ENCODE measurements around the gene COMT. TPM values are rescaled to one million over a fixed set of nuclear protein-coding genes. Genes with fewer than 3 reads are reported as not detected.

COMT gene
- total RNA-seq, 2 experiments from 2014 or later = 92.6 to 95.3 TPM

DNA sequence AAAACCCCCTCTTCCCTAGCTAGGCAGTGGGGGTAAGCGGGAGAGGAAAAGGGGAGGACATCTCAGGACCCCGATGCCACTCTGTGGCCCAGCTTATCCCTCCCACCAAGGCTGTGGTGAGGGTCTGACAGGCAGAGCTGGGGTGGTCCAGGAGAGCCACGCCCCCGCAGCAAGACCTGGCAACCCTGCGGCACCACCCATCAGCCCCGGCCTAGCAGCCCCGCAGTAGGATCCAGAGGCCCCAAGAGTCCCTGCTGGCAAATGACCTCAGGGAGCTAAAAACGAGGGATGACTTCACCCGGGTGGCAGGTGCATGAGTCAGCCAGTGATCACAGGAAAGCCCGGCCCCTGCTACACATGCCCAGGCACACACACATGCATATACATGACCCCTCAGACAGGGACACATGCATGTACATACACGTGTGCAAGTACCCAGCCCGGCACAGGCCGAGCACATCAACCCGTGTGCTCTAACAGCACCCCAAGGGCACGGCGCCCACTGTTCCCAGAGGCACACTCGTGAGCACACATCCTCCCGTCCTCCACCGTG is 42.7 kb downstream of the COMT start:
- Mint-ChIP-seq H3K9me3 (ENCODE audit: low read depth) (no peaks in the 10 kb centered on the region), H3K27ac (no peak overlapping the region), H3K4me3 (no peak overlapping the region), H3K27me3 (no peaks in the 10 kb centered on the region), H3K4me1 (no peaks in the 10 kb centered on the region), H3K36me3 (no peaks in the 10 kb centered on the region)
- CTCF ChIA-PET = interaction anchor here (0.7 to 3.4 kb wide), 6 partner anchors 12 to 254 kb away, joined by 3 to 10 read pairs (median 4); no protein-coding TSS in a partner anchor
- no peak for DNase-seq
- ATAC-seq = no peak

DNA sequence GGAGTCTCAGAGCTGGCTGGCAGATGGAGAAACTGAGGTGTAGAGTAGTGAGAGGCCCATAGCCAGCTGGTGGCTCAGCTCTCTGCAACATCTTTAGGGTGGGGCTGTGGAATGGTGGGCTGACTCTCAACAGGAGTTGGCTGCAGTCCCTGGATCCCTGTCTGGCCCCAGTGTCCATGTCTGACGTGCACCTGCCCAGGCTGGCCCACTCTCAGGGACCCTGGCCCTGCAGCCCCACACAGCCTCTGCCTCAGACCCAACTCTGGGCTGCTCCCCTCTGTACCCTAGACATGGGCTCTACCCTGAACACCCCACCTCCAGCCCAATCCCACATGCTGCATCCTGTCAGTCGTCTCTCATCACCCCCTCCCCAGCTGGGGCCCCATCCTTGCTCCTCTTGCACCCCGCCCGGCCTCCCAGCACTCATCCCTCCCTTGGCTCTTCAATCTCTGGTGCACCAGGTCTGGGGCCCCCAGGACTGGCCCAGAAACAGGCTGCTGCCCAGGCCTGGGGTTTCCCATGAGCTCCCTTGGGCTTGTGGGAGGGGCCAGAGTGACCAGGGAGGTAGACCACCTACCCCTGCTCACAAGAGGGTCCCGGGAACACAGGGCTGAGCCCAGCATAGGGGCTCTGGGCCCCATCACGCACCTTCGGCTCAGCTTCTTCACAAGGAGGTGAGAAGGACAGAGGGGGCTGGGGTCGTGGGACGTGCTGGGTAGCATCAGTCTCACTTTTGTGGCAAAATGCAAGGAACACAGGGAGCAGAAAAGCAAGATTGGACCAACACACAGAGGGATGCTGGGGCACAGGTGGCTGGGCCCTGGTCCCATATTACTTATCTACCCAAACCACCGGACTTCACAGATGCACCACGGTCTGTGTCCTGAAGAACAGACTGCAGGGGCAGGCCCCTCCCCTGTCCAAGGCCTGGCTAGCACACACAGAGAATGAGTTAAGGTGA is 43.6 kb downstream of the COMT start:
- Mint-ChIP-seq H3K27ac (no peak overlapping the region), H3K27me3 (no peaks in the 10 kb centered on the region), H3K4me1 (no peaks in the 10 kb centered on the region), H3K4me3 (no peak overlapping the region), H3K36me3 (no peaks in the 10 kb centered on the region), H3K9me3 (ENCODE audit: low read depth) (no peaks in the 10 kb centered on the region)
- ATAC-seq (no peak), DNase-seq (no peak)
- CTCF ChIA-PET = interaction anchor here (0.7 to 3.4 kb wide), 5 partner anchors 11 to 255 kb away, joined by 3 to 10 read pairs (median 4); no protein-coding TSS in a partner anchor

DNA sequence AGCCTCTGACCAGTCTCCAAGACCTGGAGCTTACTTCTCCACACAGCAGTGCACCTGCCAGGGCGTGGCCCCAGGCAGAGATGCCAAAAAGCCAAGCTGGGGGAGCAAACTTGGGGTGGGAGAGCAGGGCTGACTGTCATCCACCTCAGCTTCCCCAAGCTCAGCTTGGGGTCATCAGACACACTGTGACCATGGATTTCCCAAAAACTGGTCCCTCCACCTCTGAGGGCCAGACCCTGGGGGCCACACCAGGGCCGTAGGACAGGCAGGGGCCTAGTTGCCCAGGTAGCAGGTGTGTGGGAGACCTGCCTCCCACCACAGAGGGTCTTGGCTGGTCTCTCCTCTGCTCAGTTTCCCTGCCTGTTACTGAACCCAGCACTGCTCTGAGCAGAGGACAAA is 44.4 kb downstream of the COMT start:
- no peak for ATAC-seq
- H3K27me3 Mint-ChIP-seq = no peaks in the 10 kb centered on the region
- no peaks in the 10 kb centered on the region for H3K9me3 Mint-ChIP-seq (ENCODE audit: low read depth)
- DNase-seq = no peak
- H3K4me3 Mint-ChIP-seq = no peak overlapping the region
- no peaks in the 10 kb centered on the region for H3K36me3 Mint-ChIP-seq
- CTCF ChIA-PET = interaction anchor here (1.4 to 3.4 kb wide), 3 partner anchors 11 to 28 kb away, joined by 3 to 10 read pairs (median 7); no protein-coding TSS in a partner anchor
- H3K27ac Mint-ChIP-seq = no peak overlapping the region
- H3K4me1 Mint-ChIP-seq = no peaks in the 10 kb centered on the region

DNA sequence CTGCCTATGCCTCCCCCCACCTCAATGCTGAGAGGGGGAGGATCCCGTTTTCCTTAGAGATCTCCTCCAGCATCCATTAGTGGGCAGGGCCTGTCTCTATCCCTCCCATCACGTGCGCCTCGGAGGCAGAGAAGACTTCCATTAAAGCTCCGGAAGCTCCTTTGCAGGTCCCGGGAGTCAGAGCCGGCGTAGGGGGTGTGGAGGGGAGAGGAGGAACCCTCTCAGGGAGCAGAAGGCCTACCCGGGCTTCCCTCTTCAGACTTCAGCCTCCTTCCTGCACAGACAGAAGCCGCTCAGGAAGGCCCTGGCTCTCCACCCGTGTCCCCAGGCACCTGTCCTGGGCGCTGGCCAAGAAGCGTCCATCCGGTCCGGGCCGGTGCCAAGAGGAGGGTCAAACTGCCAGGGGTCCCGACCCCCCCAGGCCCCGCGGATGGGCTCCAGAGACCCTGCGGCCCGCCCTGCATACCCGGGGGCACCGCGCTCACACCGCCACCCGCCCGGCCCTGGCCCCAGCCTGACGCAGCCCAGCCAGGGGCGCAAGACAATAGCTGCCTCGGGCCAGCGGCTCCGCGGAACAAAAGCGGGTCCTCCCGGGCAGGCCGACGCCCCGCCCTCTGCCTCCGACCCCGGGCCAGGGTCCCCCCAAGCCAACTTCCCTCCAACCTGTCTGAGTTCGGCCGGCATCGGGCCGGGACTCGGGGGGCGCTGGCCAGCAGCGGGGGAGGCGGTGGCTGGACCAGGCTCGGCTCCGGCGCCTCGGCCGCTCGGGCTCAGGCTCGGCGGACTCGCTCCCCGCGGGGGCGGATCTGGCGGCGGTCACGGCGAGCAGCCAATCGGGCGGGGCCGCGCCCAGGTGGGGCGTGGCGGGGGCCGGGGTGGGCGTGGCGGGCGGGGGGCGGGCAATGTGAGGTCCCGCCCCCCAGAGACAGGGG is 45.1 kb downstream of the COMT start:
- DNase-seq = peak; percentile 75
- H3K36me3 Mint-ChIP-seq = no peaks in the 10 kb centered on the region
- no peaks in the 10 kb centered on the region for H3K27me3 Mint-ChIP-seq
- ATAC-seq = peak; percentile 95
- no peak overlapping the region for H3K27ac Mint-ChIP-seq
- CTCF ChIA-PET = interaction anchor here (1.4 kb wide), 1 partner anchor 12 kb away, joined by 3 read pairs; no protein-coding TSS in a partner anchor
- no peak overlapping the region for H3K4me3 Mint-ChIP-seq
- no peaks in the 10 kb centered on the region for H3K4me1 Mint-ChIP-seq
- H3K9me3 Mint-ChIP-seq (ENCODE audit: low read depth) = no peaks in the 10 kb centered on the region

DNA sequence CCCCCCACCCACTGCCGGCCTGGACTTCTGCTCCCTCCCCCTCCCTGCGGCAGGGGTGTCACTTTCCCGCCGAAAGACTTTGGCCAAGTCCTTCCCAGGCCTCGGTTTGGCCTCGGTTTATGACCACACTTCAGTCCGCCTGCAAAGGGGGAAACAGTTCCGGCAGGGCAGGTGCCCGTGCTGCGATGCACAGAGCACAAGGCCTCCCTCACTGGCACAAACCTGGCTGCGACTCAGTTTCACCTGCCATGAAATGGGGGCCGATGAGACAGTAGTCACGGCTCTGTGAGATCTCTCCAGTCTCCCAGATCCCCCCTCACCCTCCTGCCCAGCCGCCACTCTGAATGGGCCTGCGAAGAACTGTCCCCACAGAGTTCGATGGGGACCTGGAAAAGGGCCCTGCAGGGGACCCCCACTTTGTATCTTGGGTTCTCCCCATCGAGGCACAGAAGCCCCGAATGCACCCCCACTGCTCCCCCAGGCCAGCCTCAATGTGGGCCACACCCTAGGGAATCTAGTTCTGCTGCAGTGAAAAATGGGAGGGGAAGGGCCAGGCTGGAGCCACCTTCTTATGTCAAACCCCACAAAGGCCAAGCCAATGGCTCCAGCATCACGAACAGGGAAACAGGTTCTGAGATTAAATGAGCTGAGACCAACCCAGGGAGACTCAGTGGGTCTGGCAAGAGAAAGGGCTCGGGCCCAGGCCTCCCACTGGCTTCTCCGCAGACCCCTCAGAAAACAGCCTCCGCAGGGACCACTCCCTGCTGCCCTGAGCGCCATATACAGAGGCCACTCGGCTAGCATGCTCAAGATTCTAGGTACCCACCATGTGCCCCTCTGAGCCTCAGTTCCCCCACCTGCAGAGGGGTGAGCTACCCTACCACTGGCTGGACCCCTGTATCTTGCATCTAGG is 46.1 kb downstream of the COMT start:
- no peak for ATAC-seq
- CTCF ChIA-PET = no interaction called here
- H3K9me3 Mint-ChIP-seq (ENCODE audit: low read depth) = no peaks in the 10 kb centered on the region
- no peak overlapping the region for H3K4me3 Mint-ChIP-seq
- no peak for DNase-seq
- no peaks in the 10 kb centered on the region for H3K36me3 Mint-ChIP-seq
- H3K27ac Mint-ChIP-seq = no peak overlapping the region
- no peaks in the 10 kb centered on the region for H3K27me3 Mint-ChIP-seq
- no peaks in the 10 kb centered on the region for H3K4me1 Mint-ChIP-seq

DNA sequence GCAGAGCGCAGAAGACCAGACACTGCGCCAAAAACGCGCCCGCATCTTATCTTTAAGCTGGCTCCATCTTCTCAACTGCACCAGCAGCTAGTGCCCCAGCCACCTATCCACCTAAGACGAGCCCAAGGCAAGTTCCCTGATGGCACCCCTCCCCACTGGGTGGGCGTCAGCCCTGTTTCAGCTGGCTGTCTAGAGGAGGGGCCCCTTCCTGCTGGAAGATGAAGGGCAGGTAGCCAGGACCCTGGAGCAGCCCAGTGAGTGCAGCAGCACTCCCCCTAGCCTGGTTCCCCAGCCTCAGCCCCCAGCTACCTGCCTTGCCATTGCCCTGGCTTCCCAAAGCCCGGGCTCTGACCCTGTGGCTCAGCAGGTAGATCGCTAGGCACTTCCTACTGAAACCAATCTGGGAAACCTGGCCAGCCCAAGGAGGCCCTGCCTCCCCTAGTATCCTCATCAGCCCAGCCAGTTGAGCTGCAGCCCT is 46.8 kb downstream of the COMT start:
- Mint-ChIP-seq H3K9me3 (ENCODE audit: low read depth) (no peaks in the 10 kb centered on the region), H3K36me3 (no peaks in the 10 kb centered on the region), H3K27me3 (no peaks in the 10 kb centered on the region), H3K4me1 (no peaks in the 10 kb centered on the region), H3K27ac (no peak overlapping the region), H3K4me3 (no peak overlapping the region)
- CTCF ChIA-PET = interaction anchor here (0.9 kb wide), 1 partner anchor 35 kb away, joined by 4 read pairs; no protein-coding TSS in a partner anchor
- DNase-seq (no peak), ATAC-seq (no peak)

DNA sequence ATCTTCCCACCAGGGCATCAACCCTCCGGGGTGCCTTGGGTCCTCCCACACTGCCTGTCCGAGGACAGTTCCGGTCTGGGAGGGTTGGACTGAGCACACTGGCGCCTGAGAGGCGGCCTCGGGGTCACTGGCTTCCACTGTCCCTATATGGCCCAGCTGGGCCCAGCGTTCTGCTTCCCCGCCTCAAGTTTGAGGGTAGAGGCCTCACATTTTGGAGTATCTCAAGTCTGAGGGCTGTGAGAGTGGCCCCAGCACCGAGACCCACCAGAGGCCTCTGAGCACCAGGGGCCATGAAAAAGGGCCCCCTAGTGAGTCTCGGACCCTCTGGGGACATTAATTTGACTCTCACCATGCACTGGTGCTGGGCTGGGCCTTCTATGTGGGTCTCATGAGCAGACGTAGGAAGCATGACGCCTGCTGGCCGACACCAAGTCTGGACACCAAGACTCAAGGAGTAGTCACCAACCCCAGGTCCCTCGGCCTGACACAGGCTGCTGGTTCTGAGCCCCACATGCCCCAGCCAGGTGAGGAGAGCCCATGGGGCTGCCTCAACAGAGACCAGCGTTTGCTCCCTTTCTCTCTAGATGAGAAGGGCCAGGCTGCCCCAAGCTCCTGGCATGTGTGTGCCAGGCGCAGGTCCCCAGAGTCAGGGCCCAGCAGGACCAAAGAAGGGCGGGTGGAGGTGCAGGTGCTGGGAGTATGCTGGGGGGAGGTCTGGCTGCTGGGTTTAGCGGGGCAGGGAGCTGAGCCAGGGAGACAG is 47.6 kb downstream of the COMT start:
- no peaks in the 10 kb centered on the region for H3K4me1 Mint-ChIP-seq
- CTCF ChIA-PET = interaction anchor here (0.9 kb wide), 1 partner anchor 36 kb away, joined by 4 read pairs; no protein-coding TSS in a partner anchor
- H3K27ac Mint-ChIP-seq = no peak overlapping the region
- no peak for ATAC-seq
- no peaks in the 10 kb centered on the region for H3K36me3 Mint-ChIP-seq
- H3K4me3 Mint-ChIP-seq = no peak overlapping the region
- H3K9me3 Mint-ChIP-seq (ENCODE audit: low read depth) = no peaks in the 10 kb centered on the region
- no peaks in the 10 kb centered on the region for H3K27me3 Mint-ChIP-seq
- DNase-seq = no peak

DNA sequence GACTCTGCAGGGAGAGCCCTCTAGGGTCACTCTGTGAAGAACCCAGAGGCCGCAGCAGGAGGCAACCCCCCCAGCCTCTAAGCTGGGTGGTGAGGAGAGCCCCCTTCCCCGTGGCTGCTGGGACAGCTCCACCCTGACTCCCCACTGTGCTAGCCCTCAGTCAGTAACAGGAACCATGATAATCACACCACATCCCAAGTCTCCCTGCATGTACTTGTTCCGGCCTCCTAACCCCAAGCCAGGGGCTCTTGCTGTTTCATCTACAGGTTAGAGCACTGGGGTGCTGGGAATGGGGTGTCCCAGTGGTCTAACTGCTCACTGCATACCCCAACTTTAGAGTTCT is 48.1 kb downstream of the COMT start:
- DNase-seq (no peak), ATAC-seq (no peak)
- Mint-ChIP-seq H3K36me3 (no peaks in the 10 kb centered on the region), H3K27me3 (no peaks in the 10 kb centered on the region), H3K4me3 (no peak overlapping the region), H3K27ac (no peak overlapping the region), H3K9me3 (ENCODE audit: low read depth) (no peaks in the 10 kb centered on the region), H3K4me1 (no peaks in the 10 kb centered on the region)
- CTCF ChIA-PET = interaction anchor here (1.4 kb wide), 1 partner anchor 139 kb away, joined by 3 read pairs; no protein-coding TSS in a partner anchor

DNA sequence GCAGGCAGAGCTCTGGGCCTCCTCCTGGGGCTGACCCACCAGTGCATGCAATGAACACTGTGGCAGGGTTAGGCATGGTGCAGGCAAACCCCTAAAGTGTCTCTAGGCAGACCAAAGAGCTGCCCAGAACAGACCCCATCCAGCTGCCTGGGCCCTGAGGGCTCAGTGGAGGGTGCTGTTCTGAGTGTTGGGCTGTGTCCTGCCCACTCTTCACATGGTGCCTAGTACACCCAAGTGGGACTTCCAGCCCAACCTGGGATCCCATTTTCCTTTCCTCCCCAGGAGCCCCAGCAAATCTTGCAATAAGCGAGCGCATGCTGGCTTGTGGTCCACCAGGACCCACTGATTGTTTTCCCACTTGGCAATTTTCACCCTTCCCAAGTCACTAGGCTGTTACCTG is 48.6 kb downstream of the COMT start:
- H3K4me3 Mint-ChIP-seq = no peak overlapping the region
- ATAC-seq (no peak), DNase-seq (no peak)
- no peak overlapping the region for H3K27ac Mint-ChIP-seq
- H3K27me3 Mint-ChIP-seq = no peaks in the 10 kb centered on the region
- H3K36me3 Mint-ChIP-seq = no peaks in the 10 kb centered on the region
- H3K9me3 Mint-ChIP-seq (ENCODE audit: low read depth) = no peaks in the 10 kb centered on the region
- CTCF ChIA-PET = interaction anchor here (1.4 kb wide), 1 partner anchor 139 kb away, joined by 3 read pairs; no protein-coding TSS in a partner anchor
- no peaks in the 10 kb centered on the region for H3K4me1 Mint-ChIP-seq

DNA sequence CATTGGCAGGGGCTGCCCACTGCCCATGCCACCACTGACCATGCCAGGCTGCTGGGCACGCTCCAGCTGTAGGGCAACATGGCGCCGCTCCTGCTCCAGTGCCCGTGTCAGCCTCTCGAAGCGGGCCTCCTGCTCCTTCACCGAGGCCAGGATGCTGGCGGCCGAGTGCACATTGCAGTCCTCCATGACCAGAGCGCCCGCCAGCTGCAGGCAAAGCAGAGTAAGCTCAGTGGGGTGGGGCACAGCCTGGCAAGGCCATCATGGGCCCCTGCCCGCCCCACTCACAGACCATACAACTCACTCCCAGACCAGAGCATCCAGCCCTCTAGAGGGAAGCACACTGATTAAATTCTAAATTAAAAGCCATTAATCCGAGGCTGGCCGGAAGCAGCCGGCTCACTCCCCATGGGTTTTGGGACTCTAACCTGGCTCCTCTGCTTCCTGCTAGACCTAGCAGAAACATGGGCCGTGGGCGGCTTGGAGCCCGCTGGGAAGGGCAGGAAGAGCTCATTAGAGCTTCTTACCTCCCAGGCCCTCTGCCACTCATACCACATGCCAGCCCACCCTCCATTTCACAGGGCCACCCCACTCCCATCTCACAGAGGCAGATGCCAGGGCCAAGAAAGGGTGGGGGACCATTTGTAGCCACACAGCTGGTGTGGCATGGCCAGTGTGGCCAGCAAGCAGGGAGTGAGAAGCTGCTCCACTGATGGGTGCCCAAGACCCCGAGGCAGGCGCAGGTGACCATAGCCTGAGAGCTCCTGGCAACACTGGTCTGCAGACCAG is 49.2 kb downstream of the COMT start:
- H3K27me3 Mint-ChIP-seq = no peaks in the 10 kb centered on the region
- H3K9me3 Mint-ChIP-seq (ENCODE audit: low read depth) = no peaks in the 10 kb centered on the region
- no peak for ATAC-seq

DNA sequence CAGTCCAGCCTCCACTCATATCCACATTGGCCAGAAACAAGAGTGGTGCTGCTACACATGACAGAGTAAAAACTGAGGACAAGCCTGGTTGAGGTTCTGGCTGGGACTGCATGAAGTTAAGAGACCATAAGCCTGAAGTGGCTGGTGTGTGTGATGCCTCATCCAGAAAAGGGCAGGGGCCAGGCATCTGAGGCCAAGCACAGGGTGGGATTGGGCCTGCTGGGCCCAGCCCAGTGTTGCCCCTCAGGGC is 49.7 kb downstream of the COMT start:
- Mint-ChIP-seq H3K27me3 (no peaks in the 10 kb centered on the region), H3K9me3 (ENCODE audit: low read depth) (no peaks in the 10 kb centered on the region), H3K4me1 (no peaks in the 10 kb centered on the region), H3K36me3 (no peaks in the 10 kb centered on the region), H3K27ac (no peak overlapping the region), H3K4me3 (no peak overlapping the region)
- DNase-seq (no peak), ATAC-seq (no peak)
- CTCF ChIA-PET = interaction anchor here (1.2 kb wide), 1 partner anchor 24 kb away, joined by 3 read pairs; no protein-coding TSS in a partner anchor

More for the DNA sequence above, 49.2 kb downstream of the COMT start:
- no peaks in the 10 kb centered on the region for H3K36me3 Mint-ChIP-seq
- DNase-seq = no peak
- no peak overlapping the region for H3K27ac Mint-ChIP-seq
- no peaks in the 10 kb centered on the region for H3K4me1 Mint-ChIP-seq
- no peak overlapping the region for H3K4me3 Mint-ChIP-seq
- CTCF ChIA-PET = interaction anchor here (1.2 to 1.4 kb wide), 2 partner anchors 25 to 138 kb away, joined by 3 read pairs; no protein-coding TSS in a partner anchor

Measured in activated CD8-positive, alpha-beta memory T cell treated with anti-CD3 and anti-CD28 coated beads, Interleukin-2, amount 10 ng/mL, durations not matched to agents 7 days and 5 days (primary cell).